K562 (cell line): ENCODE data around the gene VARS1. TPM values are rescaled to one million over a fixed set of nuclear protein-coding genes. Genes with fewer than 3 reads are reported as not detected.

Experiments used
- ATAC-seq: fragments of 200-7000 bp; cut with Tn5 transposase; 3 replicates; pipeline ENCODE4 v1.9.1; 2020; ENCODE audit warnings: moderate library complexity
- BruUV-seq: library from RNA; stranded (reverse); fragments of 400-500 nt; replicated peaks from 2 replicates; lab custom pipeline; 2021; lab: Mats Ljungman, UMichigan
- CTCF ChIA-PET: fragments of 300-600 bp; formaldehyde crosslinking; extraction: SDS; loops from one replicate; lab custom pipeline; 2021; ENCODE audit warnings: low intra/inter-chr PET ratio; lab: Yijun Ruan, JAX
- POLR2A ChIA-PET: fragments of 300-600, 350-650 bp; sonication (Branson Sonifier 250); formaldehyde crosslinking; extraction: SDS; loops from one replicate; lab custom pipeline; 2021; ENCODE audit warnings: antibody characterized with exemption, inconsistent platforms; lab: Yijun Ruan, JAX
- DNase-seq, 4 experiments: peaks; one replicate each; pipeline versions ENCODE4 v3.0.0 to v3.0.0-alpha.2; 2011 to 2018; ENCODE audit warnings: low spot score in 3 of 4, mixed read lengths in 3 of 4; ENCODE audit errors: extremely low read depth in 1 of 4
- FAIRE-seq: peaks from 2 replicates; lab custom pipeline; 2011; peaks lifted over from hg19 to GRCh38; lab: Jason Lieb, UNC
- H2AFZ ChIP-seq: 2 replicates; pipeline ENCODE4 v1.6.0; 2011; ENCODE audit warnings: low read depth, low read length, control low read depth, inconsistent platforms
- H3K27ac ChIP-seq: fragments of 200-600 bp; 3 replicates; pipeline ENCODE4 v1.8.0; 2011; ENCODE audit warnings: low read depth, mild to moderate bottlenecking, control low read depth, inconsistent platforms, low read length, moderate library complexity, mixed read lengths; ENCODE audit errors: extremely low read depth
- H3K27me3 ChIP-seq, 2 experiments: fragments of 300-600 bp in 1 of 2; 2 replicates in 1 of 2; 3 replicates in 1 of 2; pipeline versions ENCODE4 v1.6.0 to v1.8.0; 2011; ENCODE audit warnings: inconsistent platforms in 2 of 2, low read length in 2 of 2, mild to moderate bottlenecking in 1 of 2, mixed read lengths in 1 of 2, moderate library complexity in 1 of 2; ENCODE audit not compliant: control insufficient read depth in 2 of 2, insufficient read depth in 2 of 2
- H3K36me3 ChIP-seq: fragments of 300-600 bp; 3 replicates; pipeline ENCODE4 v1.8.0; 2011; ENCODE audit warnings: mild to moderate bottlenecking, low read length, inconsistent platforms; ENCODE audit not compliant: control insufficient read depth, insufficient read depth
- H3K4me1 ChIP-seq, 2 experiments: fragments of 200-600 bp in 1 of 2; replicated peaks in 1 of 2; 2 replicates in 1 of 2; 3 replicates in 1 of 2; pipeline versions ENCODE4 v1.5.1 to v1.8.0; 2011; ENCODE audit warnings: inconsistent platforms in 2 of 2, low read length in 2 of 2, mild to moderate bottlenecking in 1 of 2, mixed read lengths in 1 of 2, moderate library complexity in 1 of 2; ENCODE audit not compliant: control insufficient read depth in 2 of 2, insufficient read depth in 2 of 2
- H3K4me2 ChIP-seq: 2 replicates; pipeline ENCODE4 v1.6.1; 2011; ENCODE audit warnings: low read length, control low read depth, inconsistent platforms, mixed read lengths; ENCODE audit not compliant: insufficient read depth
- H3K4me3 ChIP-seq: fragments of 200-600 bp; sonication (generic), shearing (Covaris generic); 2 replicates; pipeline ENCODE4 v1.5.1; 2016; ENCODE audit warnings: control low read depth, inconsistent platforms
- H3K79me2 ChIP-seq: fragments of 200-600 bp; 3 replicates; pipeline ENCODE4 v1.8.0; 2011; ENCODE audit warnings: low read length, inconsistent platforms; ENCODE audit not compliant: control insufficient read depth, insufficient read depth
- H3K9ac ChIP-seq, 2 experiments: 2 replicates each; pipeline versions ENCODE4 v1.6.0 to v1.6.1; 2011; ENCODE audit warnings: low read depth in 2 of 2, low read length in 2 of 2, control low read depth in 1 of 2, inconsistent platforms in 1 of 2, mild to moderate bottlenecking in 1 of 2, mixed read lengths in 1 of 2; ENCODE audit not compliant: insufficient read depth in 1 of 2
- H3K9me1 ChIP-seq: one replicate; pipeline ENCODE4 v1.6.0; 2011; ENCODE audit warnings: inconsistent platforms, mild to moderate bottlenecking, low read length, moderate library complexity; ENCODE audit not compliant: control insufficient read depth, insufficient read depth
- H3K9me3 ChIP-seq: replicated peaks from 2 replicates; pipeline ENCODE4 v1.5.1; 2011; ENCODE audit warnings: low read depth, low read length, inconsistent platforms; ENCODE audit not compliant: control insufficient read depth, insufficient read depth
- H4K20me1 ChIP-seq: replicated peaks from 2 replicates; pipeline ENCODE4 v1.6.1; 2011; ENCODE audit warnings: low read length, inconsistent platforms, mixed read lengths; ENCODE audit not compliant: control insufficient read depth, insufficient read depth
- ATF4 ChIP-seq: fragments of 450-650 bp; formaldehyde crosslinking; IDR thresholded peaks from 2 replicates; pipeline ENCODE4 v1.4.0; 2022; ENCODE audit warnings: mild to moderate bottlenecking, moderate library complexity
- BRD4 ChIP-seq: fragments of 200-600 bp; sonication (generic); IDR thresholded peaks from 2 replicates; pipeline ENCODE4 v1.6.1; 2017; ENCODE audit warnings: inconsistent platforms
- BRF1 ChIP-seq: IDR thresholded peaks from 3 replicates; pipeline ENCODE4 v1.6.1; 2011; ENCODE audit warnings: borderline replicate concordance, mild to moderate bottlenecking; ENCODE audit not compliant: insufficient read length; ENCODE audit errors: extremely low read depth
- CCNT2 ChIP-seq: IDR thresholded peaks from 2 replicates; pipeline ENCODE4 v1.6.1; 2011; ENCODE audit warnings: borderline replicate concordance, low read depth, mild to moderate bottlenecking, moderate library complexity, mixed read lengths, low read length; ENCODE audit not compliant: insufficient read length; ENCODE audit errors: extremely low read depth
- ELF2 ChIP-seq: fragments of 250-450 bp; sonication (Bioruptor Pico); IDR thresholded peaks from 2 replicates; pipeline ENCODE4 v1.5.0; 2021; ENCODE audit warnings: mild to moderate bottlenecking
- ELF4 ChIP-seq: fragments of 450-650 bp; formaldehyde crosslinking; IDR thresholded peaks from 2 replicates; pipeline ENCODE4 v1.4.0; 2022; ENCODE audit warnings: missing genetic modification characterization
- FOXJ2 ChIP-seq: fragments of 200-800 bp; sonication (Bioruptor generic); IDR thresholded peaks from 2 replicates; pipeline ENCODE4 v1.6.1; 2016; ENCODE audit warnings: missing genetic modification characterization, missing compliant biosample characterization
- HMG20B ChIP-seq: fragments of 250-450 bp; sonication (Bioruptor Pico); IDR thresholded peaks from 2 replicates; pipeline ENCODE4 v1.5.0; 2021; ENCODE audit warnings: mild to moderate bottlenecking
- ID3 ChIP-seq, 2 experiments: fragments of 250-450 bp in 1 of 2; fragments of 450-650 bp in 1 of 2; sonication (Bioruptor Pico) in 1 of 2; IDR thresholded peaks; 2 replicates each; pipeline versions ENCODE4 v1.6.1 to v1.8.0; 2016 to 2021; ENCODE audit warnings: mild to moderate bottlenecking in 2 of 2, moderate library complexity in 2 of 2, missing compliant biosample characterization in 1 of 2, missing genetic modification characterization in 1 of 2
- LCOR ChIP-seq: sonication (generic); formaldehyde crosslinking; IDR thresholded peaks from 2 replicates; pipeline ENCODE4 v1.8.0; 2022; ENCODE audit warnings: mild to moderate bottlenecking, missing genetic modification reagents
- MCM2 ChIP-seq: fragments of 450-650 bp; IDR thresholded peaks from 2 replicates; pipeline ENCODE4 v1.6.1; 2017; ENCODE audit warnings: low read depth, mild to moderate bottlenecking
- MTA3 ChIP-seq: fragments of 450-650 bp; formaldehyde crosslinking; IDR thresholded peaks from 2 replicates; pipeline ENCODE4 v1.6.1; 2017; ENCODE audit warnings: mild to moderate bottlenecking, borderline replicate concordance
- NBN ChIP-seq: fragments of 450-650 bp; IDR thresholded peaks from 2 replicates; pipeline ENCODE4 v1.6.1; 2016; ENCODE audit warnings: low read depth, mild to moderate bottlenecking
- NCOA1 ChIP-seq: fragments of 450-650 bp; IDR thresholded peaks from 2 replicates; pipeline ENCODE4 v1.6.1; 2016; ENCODE audit warnings: low read depth
- NFE2L1 ChIP-seq: fragments of 450-650 bp; IDR thresholded peaks from 2 replicates; pipeline ENCODE4 v1.6.1; 2016; ENCODE audit warnings: missing genetic modification characterization, low read depth, mild to moderate bottlenecking, missing compliant biosample characterization, moderate library complexity, borderline replicate concordance
- SIN3B ChIP-seq: fragments of 450-650 bp; IDR thresholded peaks from 2 replicates; pipeline ENCODE4 v1.6.1; 2017; ENCODE audit warnings: low read depth, mild to moderate bottlenecking, moderate library complexity
- TEAD1 ChIP-seq, 2 experiments: fragments of 450-650 bp in 1 of 2; sonication (generic) in 1 of 2; formaldehyde crosslinking; IDR thresholded peaks; 2 replicates each; pipeline versions ENCODE4 v1.4.0 to v1.8.0; 2020 to 2022; ENCODE audit warnings: mild to moderate bottlenecking in 2 of 2, missing genetic modification reagents in 1 of 2
- ZBTB12 ChIP-seq: fragments of 250-450 bp; sonication (Bioruptor Pico); IDR thresholded peaks from 2 replicates; pipeline ENCODE4 v1.4.0; 2020
- ZKSCAN3 ChIP-seq: fragments of 250-450 bp; sonication (Bioruptor Pico); IDR thresholded peaks from 2 replicates; pipeline ENCODE4 v1.4.0; 2020
- ZNF239 ChIP-seq: fragments of 250-450 bp; sonication (Bioruptor Pico); IDR thresholded peaks from 2 replicates; pipeline ENCODE4 v1.4.0; 2020; ENCODE audit warnings: mild to moderate bottlenecking
- WGBS: fragments of 100-300 bp; shearing (Covaris generic); methylation state at CpG from one replicate; pipeline ENCODE4 v1.1.6; 2016; ENCODE audit warnings: low coverage, mixed read lengths; ENCODE audit not compliant: insufficient coverage; ENCODE audit errors: missing lambda C conversion rate; 5-methylcytosine and 5-hydroxymethylcytosine counted together
- in situ Hi-C: fragments of 300-500 bp; cut with MboI; formaldehyde crosslinking; loops from 4 replicates; pipeline ENCODE4 v1.15.0; 2018; ENCODE audit warnings: inconsistent platforms, mixed read lengths
- intact Hi-C: fragments of 100-400 bp; cut with micrococcal nuclease; formaldehyde crosslinking; loops from 2 replicates; pipeline ENCODE4 v1.14.2; 2022
- polyA plus RNA-seq, 8 experiments: library from polyadenylated mRNA; depleted of rRNA in 4 of 8; stranded (reverse) in 5 of 8; unstranded in 3 of 8; fragments of >200 nt; fragmentation: Nextera tagmentation in 2 of 8; fragmentation: Illumina TruSeq in 1 of 8; extraction: Ambion mirVana in 2 of 8; extraction: Trizol in 1 of 8; gene quantifications; 2 replicates each; pipeline versions ENCODE4 v1.2.1 to v1.2.3, GENCODE V29; 2011 to 2014; ENCODE audit warnings: inconsistent platforms in 1 of 8, missing spikeins in 1 of 8
- total RNA-seq, 7 experiments: library from RNA; depleted of rRNA in 6 of 7; stranded (reverse); fragments of >200 nt in 6 of 7; fragmentation: Illumina TruSeq in 2 of 7; extraction: Trizol in 2 of 7; gene quantifications; 2 replicates each; pipeline versions ENCODE4 v1.2.1 to v1.2.3, GENCODE V29; 2011 to 2021; ENCODE audit warnings: low replicate concordance in 1 of 7

VARS1 gene
- total and polyA plus RNA-seq, 9 of the 15 experiments (the other 6 are each of a cell fraction or from before 2014, with no cell fraction given): 2.9 to 488 (median 130) TPM

- no peaks in the 10 kb centered on the region for H3K27me3 ChIP-seq
- H3K4me3 ChIP-seq: peak overlapping the region; percentile 52
- no peak for ATAC-seq
- no peak for FAIRE-seq
- peaks cover 18% of the 10 kb centered on the region; the same call in 2 of the 3 replicates for H3K36me3 ChIP-seq
- H3K4me2 ChIP-seq: peak overlapping the region; percentile 77
- no peak overlapping the region for H2AFZ ChIP-seq
- ChIA-PET CTCF (interaction anchor here (0.6 to 2.8 kb wide), 7 partner anchors 34 to 927 kb away, joined by 3 to 24 read pairs (median 5); partner anchors contain the start of genes LY6G5C, NFKBIL1, VARS1 and VWA7), POLR2A (interaction anchor here (0.6 to 13.1 kb wide), 32 partner anchors 8 to 427 kb away, joined by 3 to 229 read pairs (median 5); partner anchors contain the start of genes ABHD16A, BAG6, C6orf47 and CLIC1)
- no peaks in the 10 kb centered on the region for H3K9me1 ChIP-seq
- peak overlapping the region; percentile 66 for H3K27ac ChIP-seq
- peak overlapping the region; percentile 70 to 86 for H3K9ac ChIP-seq
- no TSS peak for BruUV-seq
- peaks cover 39 to 50% of the 10 kb centered on the region in 2 experiments for H3K4me1 ChIP-seq
- H4K20me1 ChIP-seq: peaks cover 5% of the 10 kb centered on the region; the same call in 1 of the 2 replicates
- in situ Hi-C loops (no loop called here), intact Hi-C loops (loop anchor here (1.0 to 10.0 kb wide), 4 partner anchors 57 to 345 kb away; partner anchors contain the start of genes AGPAT1 and RNF5)
- 1% methylated on average over 10 of the region's 15 CpGs for WGBS
- DNase-seq: peak in 2 of 4 experiments; percentile 51 to 57
- H3K79me2 ChIP-seq: peaks cover 58% of the 10 kb centered on the region
- H3K9me3 ChIP-seq: no peaks in the 10 kb centered on the region
- no peak for TF ChIP-seq BRF1
- peak; percentile 79; the same call in 1 of the 2 replicates for TF ChIP-seq FOXJ2
- peak; percentile 61 for TF ChIP-seq CCNT2
- TF ChIP-seq MCM2: no peak
- peak; percentile 79 for TF ChIP-seq NBN
- TF ChIP-seq ZNF239 (CRISPR knock-in tag): no peak
- TF ChIP-seq ID3 (CRISPR knock-in tag; IDR thresholded peaks at IDR 0.05): no peak
- TF ChIP-seq ID3 (tag; IDR thresholded peaks at IDR 0.05): peak; percentile 67; the same call in 1 of the 2 replicates
- TF ChIP-seq ATF4: 0 out of 2 replicates have a peak, but pooled peaks have one; percentile 37
- TF ChIP-seq ELF2 (CRISPR knock-in tag): no peak
- no peak for TF ChIP-seq NFE2L1 (tag)
- no peak for TF ChIP-seq ZKSCAN3
- no peak for TF ChIP-seq LCOR (CRISPR knock-in tag)
- peak; percentile 57; the same call in 1 of the 2 replicates for TF ChIP-seq NCOA1
- peak; percentile 31; the same call in 1 of the 2 replicates for TF ChIP-seq ZBTB12 (CRISPR knock-in tag)
- TF ChIP-seq SIN3B: no peak
- peak in 1 of 2 experiments; percentile 68; a peak in 2 of 4 replicates for TF ChIP-seq TEAD1 (CRISPR knock-in tag; IDR thresholded peaks at IDR 0.05)
- peak; percentile 71 for TF ChIP-seq ELF4
- TF ChIP-seq HMG20B (CRISPR knock-in tag): no peak
- no peak for TF ChIP-seq BRD4
- TF ChIP-seq MTA3: peak; percentile 90; the same call in 1 of the 2 replicates
These were observed 34.2 kb upstream of the VARS1 start for GRCh38 chr6:31829633-31830283.
